Trophoblast cell (in vitro differentiated cells and primary cell): ENCODE measurements around the gene GUCA2A.
A peak's percentile ranks its signal among the peaks of the same experiment; 100 is the strongest.

Experiments
- DNase-seq, 2 donors: peaks; one replicate each; pipeline ENCODE4 v3.0.0-alpha.2; 2016
- H2AFZ ChIP-seq: 2 replicates; pipeline ENCODE4 v1.6.1; 2013; ENCODE audit warnings: low read length, moderate library complexity, mild to moderate bottlenecking; ENCODE audit not compliant: insufficient read depth, poor library complexity
- H2AK5ac ChIP-seq: 2 replicates; pipeline ENCODE4 v1.6.1; 2013; ENCODE audit warnings: mild to moderate bottlenecking, low read length
- H2BK120ac ChIP-seq: 2 replicates; pipeline ENCODE4 v1.6.1; 2013; ENCODE audit warnings: low read length, mild to moderate bottlenecking, moderate library complexity; ENCODE audit not compliant: insufficient read depth, poor library complexity
- H2BK12ac ChIP-seq: 2 replicates; pipeline ENCODE4 v1.6.1; 2013; ENCODE audit warnings: mild to moderate bottlenecking, low read length, moderate library complexity
- H2BK5ac ChIP-seq: 2 replicates; pipeline ENCODE4 v1.6.1; 2013; ENCODE audit warnings: low read length, low read depth, moderate library complexity, mild to moderate bottlenecking; ENCODE audit not compliant: poor library complexity
- H3K14ac ChIP-seq: 2 replicates; pipeline ENCODE4 v1.6.1; 2013; ENCODE audit warnings: mild to moderate bottlenecking, low read length
- H3K18ac ChIP-seq: 2 replicates; pipeline ENCODE4 v1.6.1; 2013; ENCODE audit warnings: mild to moderate bottlenecking, low read length
- H3K23ac ChIP-seq: 2 replicates; pipeline ENCODE4 v1.6.1; 2013; ENCODE audit warnings: low read length
- H3K27ac ChIP-seq: 2 replicates; pipeline ENCODE4 v1.5.1; 2013; ENCODE audit warnings: low read depth, mild to moderate bottlenecking, inconsistent platforms, low read length, moderate library complexity
- H3K27me3 ChIP-seq: 2 replicates; pipeline ENCODE4 v1.6.1; 2013; ENCODE audit warnings: inconsistent platforms, mild to moderate bottlenecking, low read length, moderate library complexity; ENCODE audit not compliant: insufficient read depth
- H3K36me3 ChIP-seq, 2 experiments: 1 replicate in 1 of 2; 2 replicates in 1 of 2; pipeline ENCODE4 v1.6.1; 2013; ENCODE audit warnings: low read length in 2 of 2, mild to moderate bottlenecking in 2 of 2, moderate library complexity in 1 of 2; ENCODE audit not compliant: insufficient read depth in 2 of 2, control insufficient read depth in 1 of 2
- H3K4ac ChIP-seq: 2 replicates; pipeline ENCODE4 v1.6.1; 2013; ENCODE audit warnings: low read depth, mild to moderate bottlenecking, low read length, moderate library complexity
- H3K4me1 ChIP-seq, 2 experiments: 1 replicate in 1 of 2; 2 replicates in 1 of 2; pipeline ENCODE4 v1.6.1; 2013; ENCODE audit warnings: low read length in 2 of 2, mild to moderate bottlenecking in 2 of 2, moderate library complexity in 1 of 2; ENCODE audit not compliant: insufficient read depth in 2 of 2, control insufficient read depth in 1 of 2
- H3K4me2 ChIP-seq: 2 replicates; pipeline ENCODE4 v1.6.1; 2013; ENCODE audit warnings: inconsistent platforms, mild to moderate bottlenecking, low read length, moderate library complexity
- H3K4me3 ChIP-seq: 2 replicates; pipeline ENCODE4 v1.5.1; 2013; ENCODE audit warnings: mild to moderate bottlenecking, low read depth, low read length, inconsistent platforms
- H3K79me1 ChIP-seq: one replicate; pipeline ENCODE4 v1.6.1; 2013; ENCODE audit warnings: low read length
- H3K79me2 ChIP-seq: 2 replicates; pipeline ENCODE4 v1.6.1; 2013; ENCODE audit warnings: low read length, mild to moderate bottlenecking; ENCODE audit not compliant: control insufficient read depth, insufficient read depth, poor library complexity
- H3K9ac ChIP-seq: 2 replicates; pipeline ENCODE4 v1.6.1; 2013; ENCODE audit warnings: mild to moderate bottlenecking, low read length
- H3K9me3 ChIP-seq: 2 replicates; pipeline ENCODE4 v1.6.1; 2013; ENCODE audit warnings: low read depth, mild to moderate bottlenecking, control low read depth, inconsistent platforms, low read length; ENCODE audit not compliant: insufficient read depth
- H4K12ac ChIP-seq: 2 replicates; pipeline ENCODE4 v1.6.1; 2013; ENCODE audit warnings: low read depth, mild to moderate bottlenecking, low read length, moderate library complexity
- H4K8ac ChIP-seq: 2 replicates; pipeline ENCODE4 v1.6.1; 2013; ENCODE audit warnings: low read depth, mild to moderate bottlenecking, low read length, moderate library complexity
- H4K91ac ChIP-seq: one replicate; pipeline ENCODE4 v1.6.1; 2013; ENCODE audit warnings: low read depth, mild to moderate bottlenecking, low read length, moderate library complexity
- WGBS: extraction: QIAGEN DNeasy Blood & Tissue Kit; methylation state at CpG from one replicate; pipeline ENCODE4 v1.1.7; 2013; ENCODE audit warnings: missing lambda C conversion rate; ENCODE audit not compliant: insufficient read length, insufficient coverage; ENCODE audit errors: extremely low coverage; 5-methylcytosine and 5-hydroxymethylcytosine counted together

The GUCA2A gene

GRCh38 chr1:42139444-42139843 lies 25.1 kb downstream of the GUCA2A start:
- no peak overlapping the region for H2AK5ac ChIP-seq
- no peak overlapping the region for H2BK120ac ChIP-seq
- H3K4me1 ChIP-seq, result peaks cover 0 to 2% of the 10 kb centered on the region in 2 experiments
- no peak overlapping the region for H2AFZ ChIP-seq
- H3K9me3 ChIP-seq, result peaks cover 2% of the 10 kb centered on the region
- peak in 1 of 2 donors; percentile 27 for DNase-seq
- H3K18ac ChIP-seq, result no peak overlapping the region
- H3K23ac ChIP-seq, result no peak overlapping the region
- no peak overlapping the region for H2BK5ac ChIP-seq
- H3K9ac ChIP-seq, result no peak overlapping the region
- no peaks in the 10 kb centered on the region for H3K79me2 ChIP-seq
- peaks cover 0 to 1% of the 10 kb centered on the region in 2 experiments for H3K36me3 ChIP-seq
- H3K4me3 ChIP-seq, result no peak overlapping the region
- no peaks in the 10 kb centered on the region for H3K79me1 ChIP-seq
- no peaks in the 10 kb centered on the region for H3K27me3 ChIP-seq
- no peak overlapping the region for H3K4me2 ChIP-seq
- no peak overlapping the region for H3K14ac ChIP-seq
- H2BK12ac ChIP-seq, result no peak overlapping the region
- H4K12ac ChIP-seq, result no peak overlapping the region
- H3K27ac ChIP-seq, result no peak overlapping the region
- H3K4ac ChIP-seq, result no peak overlapping the region
- no peak overlapping the region for H4K8ac ChIP-seq
- WGBS, result no CpG with 5 or more reads among the region's 3 CpGs
- no peak overlapping the region for H4K91ac ChIP-seq

GRCh38 chr1:42138586-42138985 lies 26.0 kb downstream of the GUCA2A start:
- Histone ChIP-seq H4K12ac (no peak overlapping the region), H3K18ac (no peak overlapping the region), H3K27me3 (no peaks in the 10 kb centered on the region), H3K4me2 (no peak overlapping the region), H4K91ac (no peak overlapping the region), H3K4ac (no peak overlapping the region), H2AFZ (no peak overlapping the region), H3K4me3 (no peak overlapping the region), H3K23ac (no peak overlapping the region), H4K8ac (no peak overlapping the region), H2AK5ac (no peak overlapping the region), H3K9me3 (peaks cover 2% of the 10 kb centered on the region), H2BK12ac (no peak overlapping the region), H3K14ac (no peak overlapping the region), H3K36me3 (peaks cover 0 to 1% of the 10 kb centered on the region in 2 experiments), H3K27ac (no peak overlapping the region), H2BK120ac (no peak overlapping the region), H2BK5ac (no peak overlapping the region), H3K4me1 (peaks cover 0 to 2% of the 10 kb centered on the region in 2 experiments), H3K9ac (no peak overlapping the region), H3K79me2 (no peaks in the 10 kb centered on the region), H3K79me1 (no peaks in the 10 kb centered on the region)
- no CpG with 5 or more reads among the region's 4 CpGs for WGBS
- no peak for DNase-seq

GRCh38 chr1:42137766-42138165 lies 26.8 kb downstream of the GUCA2A start:
- Histone ChIP-seq H3K4me1 (no peaks in the 10 kb centered on the region), H3K36me3 (peaks cover 0 to 1% of the 10 kb centered on the region in 2 experiments), H2AK5ac (no peak overlapping the region), H3K79me2 (no peaks in the 10 kb centered on the region), H3K14ac (no peak overlapping the region), H3K4me2 (no peak overlapping the region), H3K4ac (no peak overlapping the region), H3K27ac (no peak overlapping the region), H3K9me3 (peaks cover 2% of the 10 kb centered on the region), H3K23ac (no peak overlapping the region), H2BK5ac (no peak overlapping the region), H3K18ac (no peak overlapping the region), H4K8ac (no peak overlapping the region), H4K12ac (no peak overlapping the region), H3K4me3 (no peak overlapping the region), H2BK12ac (no peak overlapping the region), H2AFZ (no peak overlapping the region), H2BK120ac (no peak overlapping the region), H3K79me1 (no peaks in the 10 kb centered on the region), H3K27me3 (no peaks in the 10 kb centered on the region), H4K91ac (no peak overlapping the region), H3K9ac (no peak overlapping the region)
- no CpG with 5 or more reads among the region's 10 CpGs for WGBS
- DNase-seq, result no peak

- Histone ChIP-seq H3K9ac (no peak overlapping the region), H3K27me3 (no peaks in the 10 kb centered on the region), H3K9me3 (peaks cover 2% of the 10 kb centered on the region), H3K4ac (no peak overlapping the region), H3K4me2 (no peak overlapping the region), H3K18ac (no peak overlapping the region), H3K27ac (no peak overlapping the region), H3K14ac (no peak overlapping the region), H2AK5ac (no peak overlapping the region), H3K4me3 (no peak overlapping the region), H2AFZ (no peak overlapping the region), H3K4me1 (no peaks in the 10 kb centered on the region), H3K79me1 (no peaks in the 10 kb centered on the region), H3K79me2 (no peaks in the 10 kb centered on the region), H4K91ac (no peak overlapping the region), H3K36me3 (peaks cover 0 to 1% of the 10 kb centered on the region in 2 experiments), H3K23ac (no peak overlapping the region), H2BK5ac (no peak overlapping the region), H2BK12ac (no peak overlapping the region), H2BK120ac (no peak overlapping the region), H4K8ac (no peak overlapping the region), H4K12ac (no peak overlapping the region)
- DNase-seq, result no peak
These were observed 28.1 kb downstream of the GUCA2A start for GRCh38 chr1:42136466-42136865.
